ENCODE measurements around the gene USP4.
A peak's percentile ranks its signal among the peaks of the same experiment; 100 is the strongest.

The USP4 gene

GRCh38 chr3:49283997-49284396 lies 55.9 kb downstream of the USP4 start:
- no peak overlapping the region for H3K4me3 Mint-ChIP-seq
- H3K9me3 Mint-ChIP-seq, result no peaks in the 10 kb centered on the region
- ATAC-seq, result no peak
- H3K4me1 Mint-ChIP-seq, result peaks cover 12% of the 10 kb centered on the region
- H3K27ac Mint-ChIP-seq, result peak overlapping the region; percentile 48
- H3K27me3 Mint-ChIP-seq, result no peaks in the 10 kb centered on the region
- peaks cover 75% of the 10 kb centered on the region for H3K36me3 Mint-ChIP-seq

GRCh38 chr3:49279376-49279775 lies 60.5 kb downstream of the USP4 start:
- Mint-ChIP-seq H3K27me3 (no peaks in the 10 kb centered on the region), H3K36me3 (peaks cover 46% of the 10 kb centered on the region), H3K4me1 (peaks cover 28% of the 10 kb centered on the region), H3K27ac (no peak overlapping the region), H3K4me3 (no peak overlapping the region), H3K9me3 (no peaks in the 10 kb centered on the region)
- ATAC-seq, result no peak

- Mint-ChIP-seq H3K4me3 (no peak overlapping the region), H3K27me3 (no peaks in the 10 kb centered on the region), H3K27ac (peak overlapping the region; percentile 87), H3K9me3 (no peaks in the 10 kb centered on the region), H3K36me3 (peaks cover 37% of the 10 kb centered on the region), H3K4me1 (peaks cover 23% of the 10 kb centered on the region)
- ATAC-seq, result no peak
These were observed 61.3 kb downstream of the USP4 start for GRCh38 chr3:49278548-49278947.

GRCh38 chr3:49277383-49277775 lies 62.5 kb downstream of the USP4 start:
- ATAC-seq, result peak; percentile 25
- no peaks in the 10 kb centered on the region for H3K27me3 Mint-ChIP-seq
- H3K27ac Mint-ChIP-seq, result peak overlapping the region; percentile 87
- peaks cover 26% of the 10 kb centered on the region for H3K36me3 Mint-ChIP-seq
- H3K9me3 Mint-ChIP-seq, result no peaks in the 10 kb centered on the region
- H3K4me1 Mint-ChIP-seq, result peaks cover 23% of the 10 kb centered on the region
- H3K4me3 Mint-ChIP-seq, result peak overlapping the region; percentile 79

GRCh38 chr3:49276475-49277382 lies 63.1 kb downstream of the USP4 start, which contains the start of gene C3orf62:
Gene C3orf62 (minus strand): TSS chr3:49277232. CDS start chr3:49276872, 360 bp downstream.
- Mint-ChIP-seq H3K9me3 (no peaks in the 10 kb centered on the region), H3K36me3 (peaks cover 22% of the 10 kb centered on the region), H3K27ac (peak within 1 kb of the TSS; percentile 87), H3K4me1 (peaks cover 23% of the 10 kb centered on the region), H3K27me3 (no peaks in the 10 kb centered on the region), H3K4me3 (peak within 1 kb of the TSS; percentile 79)
- ATAC-seq, result peak; percentile 93

- H3K27me3 Mint-ChIP-seq, result no peaks in the 10 kb centered on the region
- peaks cover 23% of the 10 kb centered on the region for H3K4me1 Mint-ChIP-seq
- no peaks in the 10 kb centered on the region for H3K9me3 Mint-ChIP-seq
- H3K36me3 Mint-ChIP-seq, result peaks cover 16% of the 10 kb centered on the region
- H3K4me3 Mint-ChIP-seq, result no peak overlapping the region
- no peak for ATAC-seq
- H3K27ac Mint-ChIP-seq, result no peak overlapping the region
These were observed 65.9 kb downstream of the USP4 start for GRCh38 chr3:49273825-49274532.

GRCh38 chr3:49271047-49271446 lies 68.8 kb downstream of the USP4 start:
- Mint-ChIP-seq H3K36me3 (peaks cover 16% of the 10 kb centered on the region), H3K27me3 (no peaks in the 10 kb centered on the region)
- ATAC-seq, result no peak

GRCh38 chr3:49270156-49270500 lies 69.7 kb downstream of the USP4 start:
- H3K27me3 Mint-ChIP-seq, result no peaks in the 10 kb centered on the region

More at GRCh38 chr3:49271047-49271446, 68.8 kb downstream of the USP4 start:
- H3K9me3 Mint-ChIP-seq, result no peaks in the 10 kb centered on the region
- H3K27ac Mint-ChIP-seq, result no peak overlapping the region
- H3K4me1 Mint-ChIP-seq, result peaks cover under 1% of the 10 kb centered on the region
- no peak overlapping the region for H3K4me3 Mint-ChIP-seq

GRCh38 chr3:49269443-49270155 lies 70.3 kb downstream of the USP4 start:
- no peak for ATAC-seq
- peaks cover 16% of the 10 kb centered on the region for H3K36me3 Mint-ChIP-seq
- no peak overlapping the region for H3K27ac Mint-ChIP-seq
- H3K27me3 Mint-ChIP-seq, result no peaks in the 10 kb centered on the region
- H3K9me3 Mint-ChIP-seq, result no peaks in the 10 kb centered on the region
- H3K4me3 Mint-ChIP-seq, result no peak overlapping the region
- no peaks in the 10 kb centered on the region for H3K4me1 Mint-ChIP-seq

More at GRCh38 chr3:49270156-49270500, 69.7 kb downstream of the USP4 start:
- H3K27ac Mint-ChIP-seq, result no peak overlapping the region
- no peak for ATAC-seq
- no peaks in the 10 kb centered on the region for H3K9me3 Mint-ChIP-seq
- no peaks in the 10 kb centered on the region for H3K4me1 Mint-ChIP-seq
- H3K36me3 Mint-ChIP-seq, result peaks cover 16% of the 10 kb centered on the region
- no peak overlapping the region for H3K4me3 Mint-ChIP-seq

- Mint-ChIP-seq H3K27ac (no peak overlapping the region), H3K27me3 (no peaks in the 10 kb centered on the region), H3K9me3 (no peaks in the 10 kb centered on the region), H3K4me1 (no peaks in the 10 kb centered on the region), H3K36me3 (peaks cover 16% of the 10 kb centered on the region), H3K4me3 (no peak overlapping the region)
- ATAC-seq, result no peak
These were observed 73.3 kb downstream of the USP4 start for GRCh38 chr3:49266410-49267095.

- no peaks in the 10 kb centered on the region for H3K27me3 Mint-ChIP-seq
- no peak for ATAC-seq
- H3K4me3 Mint-ChIP-seq, result no peak overlapping the region
- H3K9me3 Mint-ChIP-seq, result no peaks in the 10 kb centered on the region
- no peaks in the 10 kb centered on the region for H3K4me1 Mint-ChIP-seq
- no peak overlapping the region for H3K27ac Mint-ChIP-seq
- H3K36me3 Mint-ChIP-seq, result peaks cover 16% of the 10 kb centered on the region
These were observed 74.0 kb downstream of the USP4 start for GRCh38 chr3:49265661-49266386.

GRCh38 chr3:49263159-49263889 lies 76.5 kb downstream of the USP4 start:
- Mint-ChIP-seq H3K4me1 (no peaks in the 10 kb centered on the region), H3K9me3 (no peaks in the 10 kb centered on the region), H3K4me3 (no peak overlapping the region), H3K36me3 (peaks cover under 1% of the 10 kb centered on the region), H3K27ac (no peak overlapping the region), H3K27me3 (no peaks in the 10 kb centered on the region)
- no peak for ATAC-seq

- no peaks in the 10 kb centered on the region for H3K36me3 Mint-ChIP-seq
- no peaks in the 10 kb centered on the region for H3K4me1 Mint-ChIP-seq
- no peak overlapping the region for H3K4me3 Mint-ChIP-seq
- no peak for ATAC-seq
- no peaks in the 10 kb centered on the region for H3K9me3 Mint-ChIP-seq
- no peaks in the 10 kb centered on the region for H3K27me3 Mint-ChIP-seq
- H3K27ac Mint-ChIP-seq, result no peak overlapping the region
These were observed 79.0 kb downstream of the USP4 start for GRCh38 chr3:49260806-49261324.

Measured in stimulated activated memory B cell treated with anti-CD40 and anti-IgM and Interleukin-4, amounts not matched to agents 10 μg/mL and 1 μg/mL and 100 μg/mL, for 72 hours (primary cell).